WERI-Rb-1 (cell line): ENCODE data around the gene DPYSL4.
A peak's percentile ranks its signal among the peaks of the same experiment; 100 is the strongest.

Source experiments
- DNase-seq: peaks from one replicate; pipeline ENCODE4 v3.0.0-alpha.2; 2020
- H3K27ac ChIP-seq: fragments of 250-450 bp; sonication (Bioruptor Pico); 2 replicates; pipeline ENCODE4 v1.5.1; 2020; ENCODE audit warnings: mild to moderate bottlenecking, moderate library complexity
- H3K27me3 ChIP-seq: fragments of 250-450 bp; sonication (Bioruptor Pico); 2 replicates; pipeline ENCODE4 v1.5.1; 2021; ENCODE audit warnings: mild to moderate bottlenecking, low read depth, moderate library complexity; ENCODE audit not compliant: insufficient read depth, severe bottlenecking
- H3K36me3 ChIP-seq: fragments of 250-450 bp; sonication (Bioruptor Pico); 2 replicates; pipeline ENCODE4 v1.5.1; 2020; ENCODE audit warnings: mild to moderate bottlenecking, moderate library complexity
- H3K4me3 ChIP-seq: 2 replicates; pipeline ENCODE4 v1.5.1; 2011; ENCODE audit warnings: low read depth, mild to moderate bottlenecking, control low read depth, low read length
- H3K9me3 ChIP-seq: fragments of 250-450 bp; sonication (Bioruptor Pico); 2 replicates; pipeline ENCODE4 v1.5.1; 2021; ENCODE audit warnings: mild to moderate bottlenecking, moderate library complexity; ENCODE audit not compliant: severe bottlenecking
- TF ChIP-seq, protein P1 (sequence below): IDR thresholded peaks from 2 replicates; pipeline ENCODE4 v1.5.1; 2011; ENCODE audit warnings: low read depth, mild to moderate bottlenecking, control low read depth, inconsistent platforms, low read length

Gene DPYSL4

GRCh38 chr10:132174237-132174636, 12.5 kb upstream of the DPYSL4 start:
- no peak for DNase-seq
- no peaks in the 10 kb centered on the region for H3K9me3 ChIP-seq
- no peak overlapping the region for H3K4me3 ChIP-seq
- H3K27me3 ChIP-seq: no peaks in the 10 kb centered on the region
- TF ChIP-seq, protein P1, sequence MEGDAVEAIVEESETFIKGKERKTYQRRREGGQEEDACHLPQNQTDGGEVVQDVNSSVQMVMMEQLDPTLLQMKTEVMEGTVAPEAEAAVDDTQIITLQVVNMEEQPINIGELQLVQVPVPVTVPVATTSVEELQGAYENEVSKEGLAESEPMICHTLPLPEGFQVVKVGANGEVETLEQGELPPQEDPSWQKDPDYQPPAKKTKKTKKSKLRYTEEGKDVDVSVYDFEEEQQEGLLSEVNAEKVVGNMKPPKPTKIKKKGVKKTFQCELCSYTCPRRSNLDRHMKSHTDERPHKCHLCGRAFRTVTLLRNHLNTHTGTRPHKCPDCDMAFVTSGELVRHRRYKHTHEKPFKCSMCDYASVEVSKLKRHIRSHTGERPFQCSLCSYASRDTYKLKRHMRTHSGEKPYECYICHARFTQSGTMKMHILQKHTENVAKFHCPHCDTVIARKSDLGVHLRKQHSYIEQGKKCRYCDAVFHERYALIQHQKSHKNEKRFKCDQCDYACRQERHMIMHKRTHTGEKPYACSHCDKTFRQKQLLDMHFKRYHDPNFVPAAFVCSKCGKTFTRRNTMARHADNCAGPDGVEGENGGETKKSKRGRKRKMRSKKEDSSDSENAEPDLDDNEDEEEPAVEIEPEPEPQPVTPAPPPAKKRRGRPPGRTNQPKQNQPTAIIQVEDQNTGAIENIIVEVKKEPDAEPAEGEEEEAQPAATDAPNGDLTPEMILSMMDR: no peak
- no peak overlapping the region for H3K27ac ChIP-seq
- no peaks in the 10 kb centered on the region for H3K36me3 ChIP-seq

DNA sequence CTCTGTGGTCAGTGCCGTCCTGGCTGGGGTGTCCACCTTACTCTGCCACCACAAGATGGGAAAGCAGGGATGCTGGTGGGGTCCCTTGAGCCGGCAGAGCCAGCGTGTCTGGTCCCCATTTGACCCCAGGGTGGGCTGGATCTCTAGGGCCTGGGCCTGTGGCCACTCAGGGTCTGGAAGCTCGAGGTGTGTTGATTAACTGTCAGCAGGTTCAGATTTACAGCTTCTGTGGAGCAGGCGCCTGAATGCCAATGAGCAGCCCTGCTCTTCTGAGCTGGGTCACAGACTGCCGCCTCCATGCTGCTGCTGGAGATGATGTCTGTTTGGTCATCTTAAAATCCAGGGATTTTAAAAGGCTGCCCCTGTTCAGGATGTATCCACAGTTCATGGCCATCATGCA, 11.3 kb upstream of the DPYSL4 start:
- TF ChIP-seq, protein P1: no peak
- Histone ChIP-seq H3K27me3 (no peaks in the 10 kb centered on the region), H3K9me3 (no peaks in the 10 kb centered on the region), H3K36me3 (no peaks in the 10 kb centered on the region), H3K4me3 (no peak overlapping the region), H3K27ac (no peak overlapping the region)
- no peak for DNase-seq

DNA sequence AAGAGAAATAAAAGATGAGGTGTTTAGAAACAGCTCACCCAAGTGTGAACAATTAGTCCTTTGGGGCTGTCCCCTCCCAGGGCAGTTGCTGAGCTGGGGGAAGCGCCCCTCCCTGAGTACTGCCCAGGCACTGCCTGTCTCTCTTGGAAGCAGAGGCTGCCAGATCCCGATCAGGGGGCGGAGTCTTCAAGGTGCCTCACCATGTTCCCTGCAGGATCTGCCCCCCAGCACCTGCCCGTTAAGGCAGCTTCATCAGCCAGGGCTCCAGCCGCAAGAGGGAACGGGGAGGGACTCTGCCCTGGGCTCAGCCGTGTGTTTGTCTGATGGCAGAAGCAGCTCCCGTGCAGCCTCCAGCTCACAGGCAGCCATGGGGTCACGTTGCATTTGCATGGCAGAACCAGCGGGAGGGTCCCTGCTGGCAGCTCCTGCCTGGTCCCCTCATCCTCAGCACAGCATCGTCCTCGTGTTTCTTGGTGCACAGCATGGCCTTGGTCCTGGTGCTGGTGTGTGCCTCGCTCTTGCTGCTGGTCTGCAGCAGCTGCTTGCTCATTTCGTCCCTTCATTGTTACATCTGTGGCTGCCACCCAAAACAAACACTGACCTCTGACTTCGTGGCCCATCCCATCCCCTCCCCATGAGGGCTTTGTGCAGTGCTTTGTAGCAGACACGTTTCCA, 10.7 kb upstream of the DPYSL4 start:
- Histone ChIP-seq H3K36me3 (no peaks in the 10 kb centered on the region), H3K27me3 (no peaks in the 10 kb centered on the region), H3K27ac (no peak overlapping the region), H3K9me3 (no peaks in the 10 kb centered on the region), H3K4me3 (no peak overlapping the region)
- peak; percentile 62 for DNase-seq
- TF ChIP-seq, protein P1: no peak

DNA sequence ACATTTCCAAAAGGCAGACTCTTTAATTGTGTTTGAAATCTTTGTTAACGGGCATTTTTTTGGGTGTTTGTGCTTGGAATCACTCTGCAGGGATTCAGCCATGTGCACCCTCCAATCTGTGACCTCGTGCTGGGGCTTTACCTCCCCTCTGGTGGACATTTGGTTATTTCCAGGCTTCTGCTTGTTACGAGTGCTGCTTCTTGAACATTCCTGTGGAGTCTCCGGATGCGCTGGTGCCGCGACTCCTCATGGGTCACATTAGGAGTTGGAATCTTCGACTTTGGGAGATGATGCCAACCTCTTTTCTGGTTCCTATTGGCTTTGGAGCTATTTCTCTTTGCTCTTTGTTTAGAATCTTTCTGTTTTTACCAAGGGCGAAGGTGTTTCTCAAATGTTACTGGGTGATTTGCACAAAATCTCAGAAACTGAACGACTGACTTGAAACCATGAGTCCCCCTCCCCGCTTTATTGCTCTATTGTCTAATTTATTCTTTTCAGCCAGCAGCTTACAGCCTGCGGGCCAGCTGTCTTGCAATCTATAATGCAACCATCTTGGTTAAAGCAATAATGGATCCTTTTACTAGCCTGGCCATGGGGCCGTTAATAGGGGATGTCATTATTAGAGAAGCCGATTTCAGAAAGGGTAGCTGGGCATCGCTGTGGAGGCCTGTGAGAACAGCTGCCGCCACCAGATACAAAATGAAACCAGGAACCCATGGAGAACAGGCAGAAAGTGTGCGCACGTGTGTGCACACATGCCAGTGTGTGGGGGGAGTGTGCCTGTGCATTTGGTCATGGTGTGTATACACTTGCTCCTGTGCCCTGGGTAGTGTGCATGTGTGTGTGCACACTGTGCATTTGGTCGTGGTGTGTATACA, 9.9 kb upstream of the DPYSL4 start:
- H3K36me3 ChIP-seq: no peaks in the 10 kb centered on the region
- no peak overlapping the region for H3K27ac ChIP-seq
- no peaks in the 10 kb centered on the region for H3K9me3 ChIP-seq
- H3K4me3 ChIP-seq: no peak overlapping the region
- H3K27me3 ChIP-seq: no peaks in the 10 kb centered on the region
- DNase-seq: no peak
- TF ChIP-seq, protein P1: no peak

GRCh38 chr10:132178046-132178445, 8.7 kb upstream of the DPYSL4 start:
- Histone ChIP-seq H3K9me3 (no peaks in the 10 kb centered on the region), H3K27me3 (no peaks in the 10 kb centered on the region), H3K4me3 (no peak overlapping the region), H3K36me3 (no peaks in the 10 kb centered on the region), H3K27ac (no peak overlapping the region)
- TF ChIP-seq, protein P1: no peak
- DNase-seq: no peak
